Astrocyte of the hippocampus (primary cell): ENCODE results near the gene SLC9A4.
"Not testable (repeated sequence)": the region's sequence is repeated elsewhere in the genome, so short reads cannot be mapped to it uniquely, and the experiment has no call there.

Experiments used
- DNase-seq: peaks from one replicate; pipeline ENCODE4 v3.0.0; 2011; ENCODE audit warnings: low read depth, low spot score

The SLC9A4 gene

DNA sequence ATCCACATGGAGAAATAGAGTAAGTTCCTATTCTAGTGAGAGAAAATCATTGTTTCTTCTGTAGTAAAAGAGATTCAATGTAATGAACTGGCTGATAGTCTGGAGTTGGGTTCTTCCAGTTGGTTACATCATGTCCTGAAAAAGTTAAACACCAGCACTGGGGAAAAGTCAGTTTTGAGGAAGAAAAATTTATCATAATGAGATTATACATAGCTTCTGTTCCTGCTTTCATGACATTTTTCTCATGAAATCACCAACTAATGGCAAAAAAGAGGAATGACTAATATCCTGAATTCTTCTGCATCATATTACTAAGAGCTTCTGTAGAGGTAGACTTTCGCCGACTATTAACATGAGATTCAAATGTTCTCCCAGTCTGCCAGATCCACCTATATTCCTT, 77.1 kb downstream of the SLC9A4 start:
- DNase-seq, result no peak

DNA sequence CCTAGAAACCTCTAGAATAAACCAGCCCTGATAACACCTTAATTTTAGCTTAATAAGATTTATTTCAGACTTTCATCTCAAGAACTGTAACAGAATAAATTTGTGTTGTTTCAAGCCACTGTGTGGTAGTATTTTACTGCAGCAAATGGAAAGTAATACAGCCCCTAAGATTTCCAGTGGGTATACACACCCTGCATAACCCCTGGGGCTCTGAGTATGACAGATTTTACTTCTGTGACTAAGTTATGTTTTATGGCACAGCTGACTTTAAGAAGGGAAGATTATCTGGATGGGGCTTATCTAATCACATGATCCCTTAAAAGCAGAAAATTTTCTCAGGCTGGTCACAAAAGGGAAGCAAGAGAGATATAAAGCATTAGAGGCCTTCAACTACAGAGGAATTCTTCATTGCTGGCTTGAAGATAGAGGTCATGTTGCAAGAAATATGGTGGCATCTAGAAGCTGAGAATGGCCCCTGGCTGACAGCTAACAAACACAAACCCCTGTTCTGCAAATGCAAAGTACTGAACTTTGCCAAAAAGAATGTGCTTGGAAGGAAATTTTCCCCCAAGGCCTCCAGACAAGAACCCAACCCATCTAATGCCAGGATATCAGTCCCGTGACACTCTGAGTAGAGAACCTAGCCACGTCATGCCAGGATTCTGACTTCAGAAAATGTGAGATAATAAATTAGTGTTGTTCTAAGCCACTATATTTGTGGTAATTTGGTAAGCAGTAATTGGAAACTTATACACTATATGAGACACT, 78.5 kb downstream of the SLC9A4 start:
- DNase-seq, result no peak

DNA sequence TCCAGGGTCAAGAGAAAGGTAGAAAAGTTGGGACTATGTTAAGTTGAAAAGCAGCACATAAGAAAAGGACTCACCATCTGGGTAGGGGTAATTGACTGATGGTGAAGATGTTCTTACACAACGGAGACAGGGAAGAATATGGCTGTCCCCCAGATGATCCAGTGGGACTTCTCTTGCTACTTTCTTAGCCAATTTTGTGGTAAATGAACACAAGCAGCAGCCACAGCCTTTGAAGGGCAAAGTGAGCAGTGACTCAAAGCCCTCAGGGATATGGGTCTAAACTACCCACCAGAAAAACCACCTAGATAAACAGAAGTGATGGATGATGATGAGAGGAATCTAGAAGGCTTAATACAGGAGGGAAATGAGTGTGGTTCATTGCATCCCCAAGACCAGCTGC, 80.6 kb downstream of the SLC9A4 start:
- no peak for DNase-seq

DNA sequence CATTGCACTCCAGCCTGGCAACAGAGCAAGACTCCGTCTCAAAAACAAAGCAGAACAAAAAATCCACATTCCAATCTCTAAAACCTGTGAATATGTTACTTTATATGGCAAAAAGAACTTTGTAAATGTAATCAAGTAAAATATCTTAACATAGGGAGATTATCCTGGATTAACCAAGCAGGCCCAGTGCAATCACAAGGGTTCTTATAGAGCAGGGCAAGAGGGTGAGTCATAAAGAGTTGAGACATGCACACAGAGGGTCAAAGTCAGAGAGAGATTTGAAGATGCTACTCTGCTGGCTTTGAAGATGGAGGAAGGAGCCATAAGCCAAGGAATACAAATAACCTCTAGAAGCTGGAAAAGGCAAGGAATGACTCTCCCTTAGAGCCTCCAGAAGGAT, 85.4 kb downstream of the SLC9A4 start:
- DNase-seq, result no peak

DNA sequence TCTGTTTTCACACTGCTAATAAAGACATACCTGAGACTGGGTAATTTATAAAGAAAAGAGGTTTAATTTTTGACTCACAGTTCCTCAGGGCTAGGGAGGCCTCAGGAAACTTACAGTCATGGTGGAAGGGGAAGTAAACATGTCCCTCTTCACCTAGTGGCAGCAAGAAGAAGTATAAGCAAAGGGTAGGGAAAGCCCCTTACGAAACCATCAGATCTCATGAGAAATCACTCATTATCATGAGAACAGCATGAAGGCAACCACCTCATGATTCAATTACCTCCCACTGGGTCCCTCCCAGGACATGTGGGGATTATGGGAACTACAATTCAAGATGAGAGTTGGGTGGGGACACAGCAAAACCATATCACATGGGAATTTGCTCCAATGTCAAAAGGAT, 89.5 kb downstream of the SLC9A4 start:
- DNase-seq, result not testable (repeated sequence)

DNA sequence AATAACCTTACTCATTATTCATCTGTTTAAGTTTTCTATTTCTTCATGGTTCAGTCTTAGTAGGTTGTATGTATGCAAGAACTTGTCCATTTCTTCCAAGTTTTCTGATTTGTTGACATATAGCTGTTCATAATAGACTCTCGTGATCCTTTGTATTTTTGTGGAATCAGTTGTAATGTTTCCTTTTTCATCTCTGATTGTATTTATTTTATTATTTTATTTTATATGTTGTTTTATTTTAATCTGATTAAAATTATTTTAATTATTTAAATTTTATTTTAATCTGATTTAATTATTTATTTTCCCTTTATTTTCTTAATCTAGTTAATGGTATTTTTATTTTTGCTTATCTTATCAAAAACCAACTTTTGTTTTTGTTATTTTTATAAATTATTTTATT, 102.9 kb downstream of the SLC9A4 start:
- no peak for DNase-seq

DNA sequence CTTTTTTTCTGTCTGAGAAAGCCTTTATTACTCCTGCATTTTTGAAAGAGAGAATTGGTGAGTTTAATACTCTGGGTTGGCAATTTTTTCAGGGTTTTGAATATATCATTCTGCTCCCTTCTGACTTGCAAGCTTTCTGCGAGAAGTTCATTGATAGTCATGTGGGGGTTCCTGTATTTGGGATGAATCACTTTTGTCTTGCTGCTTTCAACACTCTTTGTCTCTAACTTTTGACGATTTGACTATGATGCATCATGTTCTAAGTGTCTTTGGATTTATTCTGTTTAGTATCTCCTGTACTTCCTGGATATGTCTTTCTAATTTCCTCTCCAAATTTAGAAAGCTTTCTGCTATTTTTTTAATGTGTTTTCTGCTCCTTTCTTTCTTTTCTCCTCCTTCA, 105.3 kb downstream of the SLC9A4 start:
- DNase-seq, result no peak

DNA sequence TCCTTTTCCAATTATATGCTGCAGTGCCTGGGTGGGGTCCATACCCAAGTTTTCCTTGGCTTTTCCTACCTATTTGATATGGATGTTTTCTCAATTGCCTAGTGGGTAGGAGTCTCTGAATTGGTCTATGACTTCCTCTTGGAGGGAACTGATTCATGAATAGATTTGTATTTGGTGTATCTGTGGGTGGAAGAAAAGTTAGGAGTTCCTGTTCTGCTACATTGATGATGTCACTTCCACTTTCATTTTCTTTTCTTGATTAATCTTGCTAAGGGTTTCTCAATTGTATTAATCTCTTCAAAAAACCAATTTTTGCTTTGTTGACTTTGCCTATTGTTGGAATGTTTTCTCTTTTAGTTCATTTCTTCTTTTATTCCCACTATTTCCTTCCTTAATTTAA, 108.9 kb downstream of the SLC9A4 start:
- no peak for DNase-seq

DNA sequence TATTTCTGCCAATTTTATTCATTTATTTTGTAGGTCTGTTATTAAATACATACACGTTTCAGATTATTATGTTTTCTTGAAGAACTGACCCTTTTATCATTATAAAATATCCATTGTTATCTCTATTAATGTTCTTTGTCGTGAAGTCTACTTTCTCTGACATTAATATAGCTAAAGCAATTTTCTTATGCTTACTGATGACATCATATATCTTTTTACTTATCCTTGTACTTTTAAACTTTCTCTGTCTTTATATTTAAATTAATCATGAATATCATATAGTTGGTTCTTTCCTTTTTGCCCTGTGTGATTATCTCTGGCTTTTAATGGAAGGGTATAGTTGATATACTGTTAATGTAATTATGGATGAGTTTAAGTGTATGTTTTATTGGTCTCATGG, 109.8 kb downstream of the SLC9A4 start:
- no peak for DNase-seq
